ENCODE data around the gene LMF1. TPM values are rescaled to one million over a fixed set of nuclear protein-coding genes. Genes with fewer than 3 reads are reported as not detected.

Gene LMF1
- total RNA-seq, 1 donor = 17.4 TPM

DNA sequence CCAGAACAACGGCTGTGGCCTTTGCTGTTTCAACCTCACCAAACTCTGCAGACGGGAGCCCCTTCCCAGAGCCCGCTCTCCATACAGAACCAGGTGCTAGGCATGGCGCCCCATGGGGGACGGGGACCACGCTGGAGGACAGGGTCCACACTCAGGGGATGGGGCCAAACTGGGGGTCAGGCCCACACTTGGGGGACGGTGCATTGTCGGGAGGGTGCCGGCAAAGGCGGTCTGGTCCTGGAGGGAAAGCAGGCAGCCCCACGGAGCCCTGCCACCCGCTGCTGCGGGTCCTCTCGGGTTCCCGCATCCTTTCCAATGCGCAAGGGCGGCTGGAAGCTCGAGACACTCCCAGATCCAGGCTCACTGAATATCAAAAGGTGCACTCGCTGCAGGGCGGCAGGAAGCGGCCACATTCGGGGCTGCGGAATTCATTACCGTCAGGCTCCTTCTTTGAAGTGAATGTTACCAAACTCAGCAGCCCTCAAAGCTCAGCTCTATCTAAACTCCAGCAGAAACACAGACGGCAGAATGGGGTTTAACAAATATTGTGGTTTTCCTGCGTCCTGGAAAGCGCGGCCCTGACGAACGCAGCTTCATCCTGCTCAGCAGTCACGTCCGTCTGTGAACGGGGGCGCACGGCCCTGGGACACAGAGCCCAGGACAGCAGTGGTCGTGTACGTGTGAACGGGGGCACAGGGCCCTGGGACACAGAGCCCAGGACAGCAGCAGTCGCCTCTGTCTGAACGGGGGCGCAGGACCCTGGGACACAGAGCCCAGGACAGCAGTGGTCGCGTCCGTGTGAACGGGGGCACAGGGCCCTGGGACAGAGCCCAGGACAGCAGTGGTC, 41.3 kb downstream of the LMF1 start:
- Histone ChIP-seq H3K27me3 (ENCODE audit: insufficient read depth, low read length) (no peaks in the 10 kb centered on the region), H3K4me3 (ENCODE audit: low read length) (no peak overlapping the region), H3K9me3 (ENCODE audit: low read depth, low read length) (no peaks in the 10 kb centered on the region), H3K4me1 (ENCODE audit: insufficient read depth, low read length) (no peaks in the 10 kb centered on the region)

DNA sequence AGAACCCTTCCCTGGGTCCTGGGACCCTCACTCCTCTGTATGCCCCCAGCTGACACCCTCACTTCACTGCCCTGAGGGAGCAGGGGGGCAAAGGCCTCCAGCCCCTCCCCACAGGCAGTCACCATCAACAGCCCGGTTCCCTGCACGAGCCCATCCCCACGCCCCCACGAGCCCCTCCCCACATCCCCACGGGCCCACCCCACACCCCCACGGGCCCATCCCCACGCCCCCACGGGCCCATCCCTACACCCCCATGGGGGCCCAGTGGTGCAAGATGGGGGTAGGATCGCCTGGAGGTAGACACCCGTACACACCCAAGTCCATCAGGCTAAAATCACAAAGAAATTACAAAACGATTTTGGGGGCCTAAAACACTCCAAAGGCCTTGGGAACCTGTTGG, 42.3 kb downstream of the LMF1 start:
- no peaks in the 10 kb centered on the region for H3K27me3 ChIP-seq (ENCODE audit: insufficient read depth, low read length)
- H3K4me3 ChIP-seq (ENCODE audit: low read length) = no peak overlapping the region
- no peaks in the 10 kb centered on the region for H3K4me1 ChIP-seq (ENCODE audit: insufficient read depth, low read length)
- H3K9me3 ChIP-seq (ENCODE audit: low read depth, low read length) = no peaks in the 10 kb centered on the region

DNA sequence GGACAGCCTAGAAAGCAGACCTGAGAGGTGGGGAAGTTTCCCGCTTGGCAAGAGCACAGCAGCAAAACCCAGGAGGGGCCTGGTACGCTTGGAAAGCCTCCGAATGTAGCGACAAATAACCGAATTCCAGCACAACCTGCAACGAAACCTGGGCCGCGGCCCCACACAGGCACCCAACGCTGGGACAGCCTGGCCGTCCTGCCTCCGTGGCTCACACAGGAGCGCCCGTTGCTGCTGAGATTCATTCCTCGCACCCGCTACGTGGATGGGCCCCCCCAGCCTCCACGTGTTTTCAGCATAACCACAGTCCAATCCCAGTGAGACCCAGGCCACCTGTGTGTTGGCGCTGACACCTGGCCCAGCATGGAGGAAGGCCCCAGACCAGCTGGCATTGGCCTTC, 42.9 kb downstream of the LMF1 start:
- Histone ChIP-seq H3K4me1 (ENCODE audit: insufficient read depth, low read length) (no peaks in the 10 kb centered on the region), H3K27me3 (ENCODE audit: insufficient read depth, low read length) (no peaks in the 10 kb centered on the region)

GRCh38 chr16:927406-927805, 43.4 kb downstream of the LMF1 start:
- no peaks in the 10 kb centered on the region for H3K9me3 ChIP-seq (ENCODE audit: low read depth, low read length)
- no peak overlapping the region for H3K4me3 ChIP-seq (ENCODE audit: low read length)
- H3K4me1 ChIP-seq (ENCODE audit: insufficient read depth, low read length) = no peaks in the 10 kb centered on the region
- no peaks in the 10 kb centered on the region for H3K27me3 ChIP-seq (ENCODE audit: insufficient read depth, low read length)

More for the DNA sequence above, 42.9 kb downstream of the LMF1 start:
- Histone ChIP-seq H3K9me3 (ENCODE audit: low read depth, low read length) (no peaks in the 10 kb centered on the region), H3K4me3 (ENCODE audit: low read length) (no peak overlapping the region)

DNA sequence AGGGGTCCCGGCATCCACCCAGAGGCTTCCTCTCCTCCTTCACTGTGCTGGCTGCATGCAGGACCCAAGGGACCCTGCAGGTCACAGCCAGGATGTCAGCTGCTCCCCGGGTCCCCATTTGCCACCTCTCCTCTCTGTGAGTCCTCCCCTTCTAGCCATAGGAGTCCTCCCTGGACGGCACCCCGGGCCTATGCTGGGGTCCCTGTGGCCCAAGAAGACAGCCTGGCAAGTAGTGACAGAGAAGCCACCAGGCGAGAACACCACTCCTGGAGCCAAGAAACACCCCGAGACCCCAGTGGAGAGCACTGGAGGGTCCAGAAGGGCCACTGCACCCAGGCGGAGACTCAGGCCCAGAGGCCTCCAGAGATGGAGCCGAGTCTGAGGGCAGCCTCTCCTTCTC, 44.1 kb downstream of the LMF1 start:
- Histone ChIP-seq H3K27me3 (ENCODE audit: insufficient read depth, low read length) (no peaks in the 10 kb centered on the region), H3K4me3 (ENCODE audit: low read length) (no peak overlapping the region), H3K4me1 (ENCODE audit: insufficient read depth, low read length) (no peaks in the 10 kb centered on the region), H3K9me3 (ENCODE audit: low read depth, low read length) (no peaks in the 10 kb centered on the region)

- no peaks in the 10 kb centered on the region for H3K4me1 ChIP-seq (ENCODE audit: insufficient read depth, low read length)
- no peaks in the 10 kb centered on the region for H3K9me3 ChIP-seq (ENCODE audit: low read depth, low read length)
- H3K27me3 ChIP-seq (ENCODE audit: insufficient read depth, low read length) = no peaks in the 10 kb centered on the region
- H3K4me3 ChIP-seq (ENCODE audit: low read length) = no peak overlapping the region
Observed at GRCh38 chr16:924806-925205, 46.0 kb downstream of the LMF1 start.

DNA sequence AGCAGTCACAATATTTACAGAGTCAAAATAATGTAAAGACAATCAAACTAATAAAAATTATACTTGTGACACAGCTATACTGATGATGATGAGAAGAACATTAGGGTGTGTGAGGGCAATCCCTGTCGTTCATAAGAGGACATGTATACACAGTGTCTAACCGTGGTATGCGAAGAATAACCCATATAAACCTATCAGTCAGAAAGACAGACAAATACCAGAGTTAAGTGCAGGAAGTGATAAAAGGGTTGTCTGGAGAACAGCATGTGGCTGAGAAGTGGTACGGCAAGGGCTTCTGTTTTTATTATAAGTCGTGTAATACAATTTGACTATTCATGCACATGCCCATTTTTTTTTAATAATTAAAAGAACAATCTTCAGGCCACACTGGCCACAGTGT, 46.7 kb downstream of the LMF1 start:
- no peaks in the 10 kb centered on the region for H3K27me3 ChIP-seq (ENCODE audit: insufficient read depth, low read length)
- H3K9me3 ChIP-seq (ENCODE audit: low read depth, low read length) = no peaks in the 10 kb centered on the region
- H3K4me1 ChIP-seq (ENCODE audit: insufficient read depth, low read length) = no peaks in the 10 kb centered on the region

GRCh38 chr16:923184-923583, 47.6 kb downstream of the LMF1 start:
- H3K27me3 ChIP-seq (ENCODE audit: insufficient read depth, low read length) = no peaks in the 10 kb centered on the region
- H3K4me3 ChIP-seq (ENCODE audit: low read length) = no peak overlapping the region
- H3K4me1 ChIP-seq (ENCODE audit: insufficient read depth, low read length) = no peaks in the 10 kb centered on the region
- no peaks in the 10 kb centered on the region for H3K9me3 ChIP-seq (ENCODE audit: low read depth, low read length)

More for the DNA sequence above, 46.7 kb downstream of the LMF1 start:
- H3K4me3 ChIP-seq (ENCODE audit: low read length) = no peak overlapping the region

DNA sequence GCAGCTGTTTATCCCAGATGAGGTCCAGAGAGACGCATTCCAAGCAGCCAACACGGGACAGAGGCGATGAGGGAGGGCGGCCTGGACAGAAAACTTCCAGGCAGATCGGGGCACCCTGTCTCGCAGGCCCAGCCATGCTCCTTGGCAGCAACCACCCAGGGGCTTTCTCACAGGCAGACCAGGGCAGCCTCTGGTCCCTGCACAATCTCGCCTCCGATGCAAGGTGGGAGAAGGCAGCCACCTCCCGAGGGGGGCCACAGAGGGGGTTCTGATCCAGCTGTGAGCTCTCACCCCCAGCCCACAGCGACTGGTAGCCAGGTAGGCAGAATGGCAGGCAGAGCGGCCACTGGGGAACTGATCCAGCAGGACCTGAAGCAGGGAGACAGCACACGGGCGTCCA, 48.7 kb downstream of the LMF1 start:
- Histone ChIP-seq H3K4me1 (ENCODE audit: insufficient read depth, low read length) (no peaks in the 10 kb centered on the region), H3K9me3 (ENCODE audit: low read depth, low read length) (no peaks in the 10 kb centered on the region), H3K4me3 (ENCODE audit: low read length) (no peak overlapping the region), H3K27me3 (ENCODE audit: insufficient read depth, low read length) (no peaks in the 10 kb centered on the region)

DNA sequence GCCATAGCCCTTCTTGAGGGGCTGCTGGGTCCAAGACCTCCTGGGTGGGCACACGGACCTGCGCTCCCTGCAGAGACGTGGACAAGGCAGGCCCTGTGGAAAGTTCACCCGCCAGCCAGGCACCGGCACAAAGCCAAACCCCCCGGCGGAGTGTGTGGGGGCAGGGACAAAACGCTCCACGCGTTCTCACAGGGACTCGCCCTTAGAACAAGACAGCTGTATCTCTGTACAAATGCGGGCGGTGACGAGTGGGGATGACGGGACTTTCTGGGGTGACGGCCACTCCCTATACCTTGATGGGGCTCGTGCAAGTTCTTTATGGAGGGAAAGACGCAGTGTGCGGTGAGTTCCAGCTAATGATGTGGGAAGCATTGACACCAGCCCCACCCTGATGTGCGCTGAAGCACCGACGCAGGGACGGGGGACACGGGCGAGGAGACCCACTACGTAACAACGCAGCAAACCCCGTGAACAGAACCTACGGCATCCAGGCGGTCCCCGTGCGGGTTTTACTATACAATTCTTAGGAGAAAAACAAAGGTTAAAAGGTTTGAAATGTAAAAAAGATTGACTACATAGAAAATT, 49.4 kb downstream of the LMF1 start:
- Histone ChIP-seq H3K27me3 (ENCODE audit: insufficient read depth, low read length) (no peaks in the 10 kb centered on the region), H3K4me3 (ENCODE audit: low read length) (no peak overlapping the region), H3K9me3 (ENCODE audit: low read depth, low read length) (no peaks in the 10 kb centered on the region), H3K4me1 (ENCODE audit: insufficient read depth, low read length) (no peaks in the 10 kb centered on the region)

DNA sequence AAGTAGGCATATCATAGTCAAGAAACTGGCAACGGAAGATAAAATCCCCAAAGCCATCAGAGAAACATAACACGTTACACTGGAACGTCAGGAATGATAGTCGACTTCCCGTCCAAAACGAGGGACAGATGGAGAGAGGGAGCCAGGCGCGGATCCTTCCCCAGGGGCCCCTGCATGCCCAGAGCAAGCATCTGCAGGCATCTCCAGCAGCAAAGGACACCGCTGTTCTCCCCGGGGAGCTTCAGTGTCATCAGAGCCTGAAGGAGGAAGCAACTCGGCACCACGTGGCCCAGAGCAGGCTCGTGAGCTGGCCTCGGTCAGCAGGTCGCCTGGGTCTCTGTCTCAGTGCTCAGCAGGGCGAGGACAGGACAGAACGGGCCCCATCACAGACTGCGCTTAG, 50.1 kb downstream of the LMF1 start:
- no peaks in the 10 kb centered on the region for H3K4me1 ChIP-seq (ENCODE audit: insufficient read depth, low read length)

DNA sequence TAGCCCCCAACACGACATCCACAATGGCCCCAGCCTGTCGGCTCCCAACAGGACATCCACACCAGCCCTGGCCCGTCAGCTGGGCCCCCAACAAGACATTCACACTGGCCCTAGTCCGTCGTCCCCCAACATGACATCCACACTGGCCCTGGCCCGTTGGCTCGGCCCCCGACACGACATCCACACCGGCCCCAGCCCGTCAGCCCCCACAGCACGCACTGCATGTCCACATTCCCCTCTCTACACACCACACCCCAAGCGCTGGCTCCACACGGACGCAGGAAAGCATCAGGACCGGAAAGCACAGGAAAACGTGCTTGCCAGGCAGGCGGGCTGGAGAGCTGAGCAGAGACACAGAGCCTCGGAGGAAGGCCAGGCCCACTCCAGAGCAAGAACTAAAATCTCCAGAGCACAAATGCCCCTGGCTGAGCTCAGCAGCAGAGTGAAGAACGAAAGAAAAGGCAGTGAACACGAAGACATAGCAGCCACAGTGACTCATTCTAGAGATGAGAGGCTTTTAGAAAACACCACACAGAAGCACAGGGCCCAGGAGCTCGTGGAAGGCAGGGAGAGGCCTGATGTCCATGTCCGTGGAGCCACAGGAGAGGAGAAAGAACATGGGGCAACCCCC, 50.6 kb downstream of the LMF1 start:
- Histone ChIP-seq H3K4me3 (ENCODE audit: low read length) (no peak overlapping the region), H3K27me3 (ENCODE audit: insufficient read depth, low read length) (no peaks in the 10 kb centered on the region), H3K9me3 (ENCODE audit: low read depth, low read length) (no peaks in the 10 kb centered on the region), H3K4me1 (ENCODE audit: insufficient read depth, low read length) (no peaks in the 10 kb centered on the region)

More for the DNA sequence above, 50.1 kb downstream of the LMF1 start:
- Histone ChIP-seq H3K27me3 (ENCODE audit: insufficient read depth, low read length) (no peaks in the 10 kb centered on the region), H3K9me3 (ENCODE audit: low read depth, low read length) (no peaks in the 10 kb centered on the region), H3K4me3 (ENCODE audit: low read length) (no peak overlapping the region)

DNA sequence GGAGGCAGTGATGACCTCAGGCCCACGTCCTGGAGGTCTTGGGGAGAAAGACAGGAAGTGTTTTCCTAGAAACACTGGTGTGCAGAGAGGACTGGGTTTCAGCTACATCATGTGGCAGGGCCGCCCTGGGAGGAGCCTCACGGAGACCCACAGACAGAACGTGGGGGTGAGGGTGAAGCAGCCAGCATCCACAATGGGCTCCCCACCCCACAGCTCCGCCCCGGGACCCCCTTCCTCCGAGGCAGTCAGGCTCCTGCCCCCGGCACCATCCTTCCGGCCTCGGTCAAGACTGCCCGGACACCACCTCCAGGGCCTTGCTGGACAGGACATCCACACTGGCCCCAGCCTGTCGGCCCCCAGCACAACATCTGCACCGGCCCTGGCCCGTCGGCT, 51.1 kb downstream of the LMF1 start:
- H3K4me3 ChIP-seq (ENCODE audit: low read length) = no peak overlapping the region
- H3K27me3 ChIP-seq (ENCODE audit: insufficient read depth, low read length) = no peaks in the 10 kb centered on the region
- no peaks in the 10 kb centered on the region for H3K9me3 ChIP-seq (ENCODE audit: low read depth, low read length)
- no peaks in the 10 kb centered on the region for H3K4me1 ChIP-seq (ENCODE audit: insufficient read depth, low read length)

- Histone ChIP-seq H3K9me3 (ENCODE audit: low read depth, low read length) (no peaks in the 10 kb centered on the region), H3K4me1 (ENCODE audit: insufficient read depth, low read length) (no peaks in the 10 kb centered on the region), H3K27me3 (ENCODE audit: insufficient read depth, low read length) (no peaks in the 10 kb centered on the region), H3K4me3 (ENCODE audit: low read length) (no peak overlapping the region)
Observed at GRCh38 chr16:918741-919657, 51.8 kb downstream of the LMF1 start.

DNA sequence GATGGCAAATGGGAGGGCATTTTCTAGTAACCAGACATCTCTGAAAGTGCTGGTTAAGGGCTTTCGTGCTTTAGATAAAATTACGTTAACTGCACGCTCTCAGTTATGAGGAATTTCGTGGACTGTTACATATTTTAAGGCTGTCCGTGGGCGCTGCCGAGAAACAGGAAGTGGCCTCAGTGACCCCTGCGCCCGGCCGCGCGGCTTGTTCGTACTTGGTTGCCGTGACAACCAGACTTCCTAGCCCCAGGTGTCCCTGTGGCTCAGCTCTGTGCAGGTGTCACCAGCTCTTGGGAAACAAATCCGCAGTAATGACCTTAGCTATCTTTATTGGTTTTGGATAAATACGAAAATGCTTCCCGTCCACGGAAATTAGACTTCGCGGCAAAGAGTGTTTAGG, 52.7 kb downstream of the LMF1 start:
- Histone ChIP-seq H3K9me3 (ENCODE audit: low read depth, low read length) (no peaks in the 10 kb centered on the region), H3K27me3 (ENCODE audit: insufficient read depth, low read length) (no peaks in the 10 kb centered on the region)

More for the DNA sequence above, 52.7 kb downstream of the LMF1 start:
- H3K4me1 ChIP-seq (ENCODE audit: insufficient read depth, low read length) = no peaks in the 10 kb centered on the region
- no peak overlapping the region for H3K4me3 ChIP-seq (ENCODE audit: low read length)

Measured in mononuclear cell (primary cell).